Activated CD8-positive, alpha-beta memory T cell treated with anti-CD3 and anti-CD28 coated beads, Interleukin-2, amount 50 U/mL, for 4 hours (primary cell): ENCODE measurements around the gene ATXN7.

Experiments
- DNase-seq: peaks from one replicate; pipeline ENCODE4 v3.0.0-alpha.2; 2020

ATXN7 gene

DNA sequence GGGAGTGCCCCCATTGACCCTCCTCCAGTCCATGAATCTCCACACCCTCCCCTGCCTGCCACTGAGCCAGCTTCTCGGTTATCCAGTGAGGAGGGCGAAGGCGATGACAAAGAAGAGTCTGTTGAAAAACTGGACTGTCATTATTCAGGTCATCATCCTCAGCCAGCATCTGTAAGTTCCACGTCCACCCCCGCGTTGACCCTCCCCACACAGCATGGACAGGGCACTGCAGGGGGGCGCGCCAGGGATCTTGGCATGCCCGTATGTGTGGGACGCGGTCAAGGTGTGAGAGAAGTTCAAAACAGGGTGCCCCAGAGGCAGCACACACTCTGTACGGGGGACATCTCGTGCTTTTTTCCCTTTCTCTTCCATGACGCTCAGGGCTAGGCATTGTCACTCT is 126.5 kb downstream of the ATXN7 start:
- DNase-seq, result no peak

GRCh38 chr3:63990733-63991132 is 127.1 kb downstream of the ATXN7 start:
- no peak for DNase-seq

DNA sequence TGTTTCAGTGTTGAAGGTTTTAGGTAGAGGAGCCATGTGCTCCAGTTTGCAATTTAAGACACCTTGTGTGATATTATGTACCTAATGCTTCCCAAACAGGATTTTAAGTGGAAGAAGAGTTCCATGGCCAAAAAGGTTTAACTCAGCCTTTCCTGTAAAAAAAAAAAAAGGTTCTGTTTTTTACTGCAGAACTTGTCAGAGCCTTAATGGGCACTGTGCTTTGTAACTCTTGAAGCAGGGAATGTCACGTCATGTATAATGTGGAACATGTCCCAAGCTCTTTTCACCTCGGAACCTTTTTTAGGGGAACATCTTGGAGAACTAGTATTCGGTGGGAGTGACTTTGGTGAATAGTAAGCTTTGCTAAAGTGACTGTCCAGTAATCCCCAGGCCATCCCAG is 128.0 kb downstream of the ATXN7 start:
- no peak for DNase-seq

DNA sequence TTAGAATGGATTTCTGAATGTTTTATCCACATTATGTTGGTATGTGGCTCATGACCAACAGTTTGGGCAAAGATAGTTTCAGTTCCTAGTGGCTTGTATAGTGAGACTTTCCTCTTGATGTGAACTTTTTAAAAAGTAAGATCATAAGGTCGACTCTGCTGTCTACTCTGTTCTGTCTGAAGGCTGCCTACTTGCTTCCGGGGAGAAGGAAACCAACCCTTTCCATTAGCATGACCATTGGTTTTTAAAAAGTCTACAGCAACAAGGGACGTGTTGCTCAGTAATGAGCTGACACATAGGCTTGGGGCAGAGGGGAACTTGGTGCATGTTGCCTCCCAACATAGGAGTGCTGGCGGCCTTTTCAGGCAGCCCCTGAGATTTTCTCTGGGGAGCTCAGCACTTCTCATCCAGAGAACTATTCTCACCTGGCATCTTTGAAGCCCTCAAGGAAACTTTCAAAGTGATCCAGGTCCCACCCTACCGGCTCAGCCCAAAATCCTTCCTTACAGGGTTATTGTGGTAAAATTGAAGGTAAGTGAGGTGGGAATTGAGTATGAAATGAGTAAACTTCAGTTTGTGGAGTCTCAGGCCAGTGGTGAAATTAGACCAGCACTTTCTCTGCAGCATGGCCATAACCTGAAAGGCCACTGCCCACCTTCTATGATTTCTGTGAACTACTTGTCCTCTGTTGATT is 129.0 kb downstream of the ATXN7 start:
- no peak for DNase-seq

DNA sequence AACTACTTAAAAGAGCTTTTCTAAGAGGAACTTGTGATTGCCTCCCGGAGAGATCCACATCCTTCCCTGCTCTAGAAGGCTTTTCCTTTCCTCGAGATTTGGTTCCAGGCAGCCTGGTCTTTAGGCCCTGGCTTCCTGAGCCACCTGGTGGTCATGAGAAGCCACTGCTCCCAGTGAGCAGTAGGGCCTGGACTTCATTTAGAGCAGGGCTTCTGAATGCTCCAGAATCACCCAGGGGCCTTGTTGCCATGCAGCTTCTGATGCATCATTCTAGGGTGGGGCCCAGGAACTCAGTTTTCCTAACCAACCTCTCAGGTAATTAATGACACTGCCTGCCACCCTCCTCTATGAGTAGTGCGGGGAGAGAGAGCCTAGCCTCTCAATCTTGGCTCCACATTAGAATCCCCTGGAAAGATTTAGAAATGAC is 130.0 kb downstream of the ATXN7 start:
- DNase-seq, result peak; percentile 42

GRCh38 chr3:63995086-63995485 is 131.4 kb downstream of the ATXN7 start:
- no peak for DNase-seq

- no peak for DNase-seq
These were observed 135.4 kb downstream of the ATXN7 start for GRCh38 chr3:63998852-63999754.

- DNase-seq, result no peak
These were observed 136.9 kb downstream of the ATXN7 start for GRCh38 chr3:64000453-64001055.

- no peak for DNase-seq
These were observed 138.6 kb downstream of the ATXN7 start for GRCh38 chr3:64002233-64002632.

GRCh38 chr3:64003589-64003988 is 139.9 kb downstream of the ATXN7 start:
- no peak for DNase-seq

GRCh38 chr3:64008017-64008416 is 144.3 kb downstream of the ATXN7 start:
- DNase-seq, result no peak

- DNase-seq, result no peak
These were observed 145.1 kb downstream of the ATXN7 start for GRCh38 chr3:64008487-64009351.

DNA sequence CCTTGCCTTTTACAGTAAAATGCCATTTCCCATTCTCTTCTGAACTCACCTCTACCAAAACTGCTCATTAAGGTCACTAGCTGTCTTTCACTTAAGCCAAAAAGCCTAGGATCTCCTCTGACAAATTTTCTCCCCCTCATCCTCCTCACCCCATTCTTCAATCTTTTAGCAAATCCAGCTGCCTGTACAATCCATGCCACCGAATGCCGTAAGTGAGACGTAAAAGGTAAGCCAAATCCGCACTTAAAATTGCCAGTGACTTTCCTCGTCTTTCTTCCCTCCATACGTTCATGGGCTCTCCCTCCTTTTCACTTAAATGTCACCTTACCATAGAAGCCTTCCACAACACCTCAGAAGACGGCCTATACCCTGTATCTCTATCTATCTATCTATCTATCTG is 145.9 kb downstream of the ATXN7 start:
- no peak for DNase-seq

- no peak for DNase-seq
These were observed 146.5 kb downstream of the ATXN7 start for GRCh38 chr3:64010199-64010598.

- no peak for DNase-seq
These were observed 148.0 kb downstream of the ATXN7 start for GRCh38 chr3:64011685-64012084.

DNA sequence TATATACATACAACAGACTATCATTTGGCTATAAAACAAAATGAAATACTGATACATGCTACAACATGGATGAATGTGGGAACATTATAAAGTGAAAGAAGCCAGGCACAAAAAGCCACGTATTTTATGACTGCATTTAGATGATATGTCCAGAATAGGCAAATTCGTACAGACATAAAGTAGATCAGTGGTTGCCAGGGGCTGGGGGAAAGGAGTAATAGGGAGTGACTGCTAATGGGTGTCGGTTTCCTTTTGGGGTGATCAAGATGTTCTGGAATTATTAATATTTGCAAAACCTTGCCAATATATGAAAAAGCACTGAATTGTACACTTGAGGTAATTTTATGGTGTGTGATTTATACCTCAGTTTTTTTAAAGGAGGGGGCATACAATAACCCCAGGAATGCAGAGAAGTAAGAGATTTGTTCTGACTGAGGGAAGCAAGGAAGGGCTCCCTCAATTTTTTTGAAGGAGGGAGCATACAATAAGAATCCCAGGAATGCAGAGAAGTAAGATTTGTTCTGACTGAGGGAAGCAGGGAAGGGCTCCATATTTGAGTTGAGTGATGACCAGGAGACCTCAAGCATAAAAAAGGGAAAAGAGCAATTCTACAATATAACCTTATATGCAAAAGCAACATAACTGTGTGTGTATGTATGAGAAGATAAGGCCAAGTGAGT is 153.4 kb downstream of the ATXN7 start:
- DNase-seq, result no peak

DNA sequence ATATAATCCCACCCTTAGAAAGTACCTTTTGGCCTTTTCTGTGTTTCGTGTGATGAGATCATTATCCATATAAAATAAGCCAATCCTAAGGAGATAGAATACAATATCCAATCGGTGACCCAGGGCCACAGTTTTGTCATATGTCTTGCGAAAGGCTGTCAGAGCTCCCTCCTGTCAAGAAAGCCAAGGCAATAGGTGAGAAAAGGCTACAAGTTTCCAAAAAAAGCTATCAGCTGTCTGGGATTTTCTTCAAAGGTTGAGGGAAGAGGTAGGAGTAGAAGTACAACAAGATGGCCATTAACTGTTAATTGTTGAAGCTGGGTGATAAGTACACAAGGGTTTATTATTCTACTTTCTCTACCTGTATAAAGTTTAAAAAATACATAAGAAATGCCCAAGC is 155.6 kb downstream of the ATXN7 start:
- no peak for DNase-seq

- DNase-seq, result no peak
These were observed 156.2 kb downstream of the ATXN7 start for GRCh38 chr3:64019879-64020278.

DNA sequence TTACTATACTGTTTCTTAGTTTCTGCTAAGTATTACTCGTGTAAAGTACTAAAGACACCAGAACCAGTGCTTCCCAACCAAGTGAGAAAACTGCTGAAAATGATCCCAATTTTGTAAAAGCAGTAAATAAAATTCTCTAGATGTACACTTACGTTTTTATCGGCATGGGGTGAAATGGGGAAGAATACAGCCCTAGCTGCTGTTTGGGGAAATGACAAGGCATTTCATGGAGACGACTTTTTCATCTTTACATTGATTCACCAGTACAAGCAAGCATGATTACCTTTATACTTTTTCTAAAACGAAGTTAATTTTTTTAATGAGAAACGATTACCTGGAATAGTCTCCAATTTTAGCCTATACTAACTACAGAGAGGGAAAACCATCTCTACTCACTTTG is 158.3 kb downstream of the ATXN7 start:
- DNase-seq, result no peak

DNA sequence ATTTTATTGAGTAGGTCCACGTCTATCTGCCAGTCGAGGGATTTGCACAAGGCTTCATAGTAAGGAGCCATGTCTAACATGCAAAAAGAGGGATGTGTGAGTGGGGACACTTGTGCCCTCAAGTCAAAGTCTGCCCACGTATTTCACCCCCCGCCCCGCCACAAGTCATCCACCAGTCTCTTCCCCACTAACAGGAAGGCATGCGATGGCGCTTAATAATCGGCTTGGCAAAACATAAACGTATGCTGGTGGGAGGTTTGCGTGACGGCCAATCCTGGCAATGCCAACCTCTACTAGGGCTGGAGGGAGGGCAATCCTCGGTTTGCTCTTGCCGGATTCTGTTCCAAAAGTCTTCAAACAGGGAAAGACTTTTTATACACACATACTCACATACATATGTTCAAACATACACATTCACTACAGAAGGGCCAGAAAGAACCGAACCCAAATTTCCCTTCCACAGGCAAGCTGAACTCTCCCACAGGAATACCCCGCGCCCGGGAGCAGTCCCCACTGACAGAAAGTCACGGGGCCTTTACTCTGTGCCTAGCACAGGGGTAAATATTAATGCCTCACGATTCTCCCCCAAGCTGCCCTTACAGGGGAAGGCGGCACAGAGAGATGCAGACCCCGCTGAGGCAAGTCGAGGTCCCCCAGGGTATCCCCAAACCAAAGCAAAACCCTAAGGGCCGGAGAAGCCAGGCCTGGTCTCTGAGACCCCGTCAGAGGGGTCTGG is 159.0 kb downstream of the ATXN7 start:
- DNase-seq, result no peak

GRCh38 chr3:64023187-64023860 is 159.7 kb downstream of the ATXN7 start, which contains the start of gene PSMD6:
Gene PSMD6, minus strand, starts transcription at chr3:64023494. Its CDS starts 75 bp downstream, at chr3:64023419.
- DNase-seq, result peak; percentile 92
